ENCODE data around the gene DCP1B.

DCP1B gene

GRCh38 chr12:2004113-2004929, at the start of gene DCP1B:
TSS of gene DCP1B (minus strand) at chr12:2004457. CDS start at chr12:2004431, 26 bp downstream.
- DNase-seq (ENCODE audit: low read depth, low spot score), result peak; percentile 86

GRCh38 chr12:2053691-2054090, 49.4 kb upstream of the DCP1B start:
- no peak for DNase-seq (ENCODE audit: low read depth, low spot score)

- no peak for DNase-seq (ENCODE audit: low read depth, low spot score)
Observed at GRCh38 chr12:2052826-2053678, 48.8 kb upstream of the DCP1B start, which contains the start of gene CACNA1C. TSS of gene CACNA1C (plus strand) at chr12:2052987. CDS start at chr12:2053563, 576 bp downstream.

GRCh38 chr12:2051700-2052621, 47.7 kb upstream of the DCP1B start:
- DNase-seq (ENCODE audit: low read depth, low spot score), result no peak

DNA sequence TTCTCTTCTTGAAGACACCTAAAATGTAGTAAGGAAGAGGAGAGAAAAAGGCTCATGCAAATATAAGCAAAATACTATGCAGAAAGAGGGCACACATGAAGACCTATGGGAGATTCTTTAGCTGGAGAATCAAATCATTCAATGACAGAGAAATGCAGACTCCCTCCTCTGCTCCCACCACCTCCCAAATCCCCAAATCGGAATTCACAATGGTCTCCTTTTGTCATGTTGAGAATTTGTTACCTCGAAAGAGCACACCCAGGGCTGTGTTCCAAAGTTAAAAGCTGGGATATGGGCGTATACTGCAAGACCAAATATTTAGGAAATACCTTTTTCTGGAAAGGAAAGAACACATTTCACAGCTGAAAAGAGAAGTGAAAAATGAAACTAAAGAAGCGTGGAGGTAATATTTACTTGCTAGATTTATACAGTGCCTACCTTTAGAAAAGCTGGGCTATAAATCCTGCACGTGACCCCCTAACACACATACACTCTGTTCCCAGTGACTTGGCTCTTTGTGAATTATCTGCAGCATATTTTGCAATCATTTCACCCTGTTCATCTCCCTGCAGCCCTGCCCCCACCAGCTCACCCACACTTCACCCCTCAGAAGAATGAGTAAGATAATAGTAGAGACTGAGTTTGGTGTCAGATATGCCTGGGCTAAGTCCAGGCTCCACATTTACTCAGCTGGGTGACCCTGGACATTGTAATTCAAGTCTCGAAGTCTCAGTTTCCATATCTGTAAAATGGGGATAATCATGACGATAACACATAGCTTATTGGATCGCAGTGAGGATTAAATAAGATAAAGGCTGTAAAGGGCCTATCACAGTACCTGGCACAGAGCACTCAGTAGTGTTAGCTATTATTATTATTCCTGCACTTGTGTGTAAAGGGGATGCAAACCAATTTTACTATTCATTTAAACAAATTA, 45.6 kb upstream of the DCP1B start:
- DNase-seq (ENCODE audit: low read depth, low spot score), result no peak

- DNase-seq (ENCODE audit: low read depth, low spot score), result no peak
Observed at GRCh38 chr12:2047752-2048151, 43.5 kb upstream of the DCP1B start.

GRCh38 chr12:2046957-2047356, 42.7 kb upstream of the DCP1B start:
- DNase-seq (ENCODE audit: low read depth, low spot score), result no peak

DNA sequence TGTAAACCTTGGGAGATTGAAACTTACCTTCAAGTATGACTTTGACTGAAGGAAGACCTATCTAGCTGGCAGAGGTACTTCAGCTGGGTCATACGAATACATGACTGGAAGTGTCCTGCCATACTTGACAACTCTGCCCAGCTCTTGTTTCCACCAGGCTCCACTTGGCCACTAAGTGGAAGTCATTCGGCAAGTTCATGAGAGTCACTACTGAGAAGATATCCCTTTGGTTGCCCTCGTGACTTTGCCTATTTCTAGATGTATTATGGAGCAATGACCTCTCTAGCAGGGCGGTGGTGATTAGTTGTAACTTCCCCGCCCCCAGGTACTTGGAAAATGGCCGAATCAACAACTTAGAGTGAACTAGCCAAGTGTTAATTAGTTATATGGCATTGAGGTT, 39.9 kb upstream of the DCP1B start:
- DNase-seq (ENCODE audit: low read depth, low spot score), result no peak

GRCh38 chr12:2043054-2043453, 38.8 kb upstream of the DCP1B start:
- DNase-seq (ENCODE audit: low read depth, low spot score), result no peak

DNA sequence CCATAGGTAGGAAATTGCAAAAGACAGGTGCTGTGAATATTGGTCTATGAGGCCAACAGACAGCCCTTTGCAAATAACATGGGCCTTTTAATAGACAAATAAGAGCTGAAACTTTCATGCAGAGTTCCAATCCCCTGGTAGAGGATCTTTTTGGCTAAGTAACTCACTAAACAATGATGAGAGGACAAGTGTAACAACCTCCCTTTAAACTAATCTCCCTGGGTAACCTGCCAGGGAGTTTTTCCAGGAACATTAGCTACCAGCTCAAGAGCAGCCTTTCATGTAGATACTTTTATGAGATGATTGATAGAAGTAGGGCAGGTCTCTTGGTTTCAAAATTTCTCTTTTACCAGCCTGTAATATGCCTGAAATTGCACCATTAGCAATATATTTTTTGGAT, 34.8 kb upstream of the DCP1B start:
- no peak for DNase-seq (ENCODE audit: low read depth, low spot score)

- DNase-seq (ENCODE audit: low read depth, low spot score), result no peak
Observed at GRCh38 chr12:2035431-2036055, 31.3 kb upstream of the DCP1B start.

- DNase-seq (ENCODE audit: low read depth, low spot score), result peak; percentile 71
Observed at GRCh38 chr12:2034633-2035430, 30.6 kb upstream of the DCP1B start.

DNA sequence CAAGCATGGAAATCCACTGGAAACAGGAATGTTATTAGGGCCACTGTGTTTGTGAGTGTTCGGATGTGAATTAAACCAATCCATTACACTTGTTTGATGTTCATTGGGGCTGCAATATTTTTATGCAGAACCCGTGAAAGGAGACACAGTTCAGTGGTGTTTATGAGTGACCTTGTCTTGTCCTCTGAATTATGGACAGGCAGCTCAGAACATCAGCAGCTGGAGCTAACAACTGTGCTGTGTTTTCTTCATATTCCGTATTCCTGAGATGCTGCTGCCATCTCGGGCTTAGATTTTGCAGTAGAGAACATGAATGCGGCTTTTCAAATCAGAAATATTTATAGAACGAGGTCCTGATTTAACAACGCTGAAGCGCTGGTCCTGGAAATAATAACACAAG, 28.2 kb upstream of the DCP1B start:
- DNase-seq (ENCODE audit: low read depth, low spot score), result no peak

DNA sequence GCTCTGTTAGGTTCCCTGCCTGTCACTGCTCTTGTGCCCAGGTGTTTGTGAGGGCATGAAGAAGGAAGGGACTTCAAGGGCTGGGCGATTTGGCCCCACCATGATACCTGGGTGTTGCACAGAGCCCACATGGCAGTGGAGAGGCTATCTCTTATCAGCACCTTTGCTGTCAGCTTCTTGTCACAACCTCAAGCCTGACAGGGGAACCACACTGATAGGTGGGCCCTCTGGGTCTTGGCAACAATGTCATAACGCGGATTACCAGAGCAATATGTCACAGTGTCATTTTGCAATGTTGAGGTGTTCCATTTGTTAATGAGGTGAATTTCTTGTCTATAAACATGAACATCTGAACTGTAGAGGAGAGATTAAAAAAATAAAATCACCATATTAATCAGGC, 25.6 kb upstream of the DCP1B start:
- DNase-seq (ENCODE audit: low read depth, low spot score), result no peak

DNA sequence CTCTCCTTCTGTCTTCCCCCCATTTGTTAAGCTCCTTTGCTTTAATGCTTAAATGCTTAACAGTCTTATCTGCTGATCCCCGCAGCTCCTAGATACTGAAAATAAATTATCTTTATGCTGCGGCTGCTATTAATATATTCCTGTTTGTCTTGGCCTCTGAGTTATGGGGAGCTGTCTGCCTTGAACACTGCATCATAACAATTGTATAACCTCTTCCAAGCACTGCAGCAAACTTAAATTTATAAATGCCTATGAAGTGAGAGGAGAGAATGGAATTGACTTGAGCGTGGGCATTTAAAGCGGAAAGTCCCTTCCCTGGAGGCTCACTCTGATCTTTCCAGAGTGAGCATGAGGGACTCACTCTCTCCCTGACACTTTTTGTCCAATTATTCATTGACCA, 23.1 kb upstream of the DCP1B start:
- DNase-seq (ENCODE audit: low read depth, low spot score), result no peak

DNA sequence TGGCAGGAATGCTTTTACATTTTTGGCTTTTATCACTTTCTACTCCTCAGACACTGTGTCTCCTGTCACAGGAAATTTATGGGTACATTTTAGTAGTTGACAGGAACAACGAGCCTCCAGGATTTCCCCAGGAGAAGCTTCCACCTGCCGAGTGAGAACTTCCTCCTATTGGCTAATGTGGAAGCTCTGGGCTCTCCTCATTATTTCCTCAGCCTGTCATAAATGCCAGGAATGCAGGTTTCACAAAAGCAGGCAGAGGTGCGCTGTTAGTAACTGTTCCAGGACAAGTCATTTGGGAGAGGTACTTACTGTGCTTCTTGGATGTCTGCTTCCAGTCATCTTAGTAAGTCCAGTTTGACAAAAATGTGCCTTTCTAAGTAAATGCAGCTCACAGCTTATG, 19.1 kb upstream of the DCP1B start:
- no peak for DNase-seq (ENCODE audit: low read depth, low spot score)

DNA sequence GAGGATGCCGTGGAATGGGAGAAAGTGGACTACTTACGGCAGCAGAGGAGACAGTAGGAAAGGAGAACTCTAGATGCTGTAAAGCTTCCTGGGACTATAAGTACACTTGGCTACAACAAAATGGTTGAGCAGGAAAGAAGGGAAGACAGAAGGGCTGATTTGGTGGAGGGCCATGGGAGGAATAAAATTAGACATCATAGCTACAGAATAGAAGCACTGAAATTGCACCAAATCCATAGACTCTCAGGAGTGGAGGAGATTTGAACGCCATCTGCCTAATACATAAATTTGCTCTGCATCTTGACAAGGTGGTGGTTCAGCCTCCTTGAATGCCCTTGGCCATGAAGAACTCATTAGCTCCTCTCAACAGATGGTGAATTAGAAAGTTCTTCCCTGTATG, 16.3 kb upstream of the DCP1B start:
- no peak for DNase-seq (ENCODE audit: low read depth, low spot score)

DNA sequence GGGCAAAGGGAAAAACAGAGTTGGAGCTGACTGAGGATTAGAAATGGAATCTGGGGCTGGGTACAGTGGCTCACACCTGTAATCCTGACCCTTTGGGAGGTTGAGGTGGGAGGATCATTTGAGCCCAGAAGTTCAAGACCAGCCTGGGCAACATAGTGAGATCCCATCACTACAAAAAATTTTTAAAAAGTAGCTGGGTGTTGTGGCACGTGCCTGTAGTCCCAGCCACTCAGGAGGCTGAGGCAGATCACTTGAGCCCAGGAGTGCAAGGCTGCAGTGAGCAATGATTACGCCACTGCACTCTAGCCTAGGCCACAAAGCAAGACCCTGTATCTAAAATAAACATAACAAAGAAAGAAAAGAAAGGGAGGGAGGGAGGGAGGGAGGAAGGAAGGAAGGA, 14.9 kb upstream of the DCP1B start:
- DNase-seq (ENCODE audit: low read depth, low spot score), result no peak

GRCh38 chr12:2018391-2018790, 14.1 kb upstream of the DCP1B start:
- no peak for DNase-seq (ENCODE audit: low read depth, low spot score)

Measured in activated CD4-positive, CD25-positive, alpha-beta regulatory T cell treated with anti-CD3 and anti-CD28 coated beads, Interleukin-2, amount 50 U/mL, for 16 hours (primary cell).